ENCODE results near the gene MYH1.

The MYH1 gene

GRCh38 chr17:10482252-10482651, 36.1 kb downstream of the MYH1 start:
- no peak for DNase-seq (ENCODE audit: low read depth in 2 of 2)
- no peak overlapping the region for H3K4me3 ChIP-seq (replicated peaks in 1 of 2; ENCODE audit: low read depth in 2 of 2, low read length in 2 of 2)
- TF ChIP-seq CTCF (IDR thresholded peaks at IDR 0.05; ENCODE audit: low read depth, low read length): no peak

DNA sequence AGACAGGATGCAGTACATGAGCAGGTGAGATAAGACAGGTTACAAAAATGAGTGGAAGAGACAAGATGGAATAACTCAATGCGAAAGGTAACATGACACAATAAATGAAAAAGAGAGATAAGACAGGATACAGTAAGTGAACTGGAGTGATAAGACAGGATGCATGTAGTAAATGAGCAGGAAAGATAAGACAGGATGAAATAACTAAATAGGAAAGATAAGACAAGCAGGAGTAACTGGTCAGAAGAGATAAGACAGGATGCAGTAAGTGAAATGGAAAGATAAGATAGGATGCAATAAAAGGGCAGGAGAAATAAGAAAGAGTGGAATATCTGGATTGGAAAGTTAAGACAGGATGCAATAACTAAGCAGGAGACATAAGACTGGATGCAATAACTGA, 40.6 kb downstream of the MYH1 start:
- H3K4me3 ChIP-seq (replicated peaks in 1 of 2; ENCODE audit: low read depth in 2 of 2, low read length in 2 of 2): no peak overlapping the region
- no peak for TF ChIP-seq CTCF (IDR thresholded peaks at IDR 0.05; ENCODE audit: low read depth, low read length)
- no peak for DNase-seq (ENCODE audit: low read depth in 2 of 2)

DNA sequence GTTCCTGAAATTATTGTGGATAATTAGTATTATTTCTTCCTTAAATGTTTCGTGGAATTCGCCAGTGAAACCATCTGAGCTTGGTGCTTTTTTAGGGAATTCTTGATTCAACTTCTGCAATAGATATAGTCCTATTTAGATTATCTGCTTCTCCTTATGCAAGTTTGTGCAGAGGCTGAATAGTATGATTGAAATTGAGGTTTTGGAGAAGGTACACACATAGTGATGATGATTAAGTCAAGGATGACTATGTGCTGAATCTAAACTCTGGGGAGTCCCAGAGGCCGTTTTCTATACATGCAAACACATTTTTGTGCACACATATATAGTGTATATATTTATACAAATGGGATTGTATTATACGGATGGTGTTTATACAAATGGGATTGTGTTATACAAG, 43.8 kb downstream of the MYH1 start:
- DNase-seq (ENCODE audit: low read depth in 2 of 2): peak in 1 of 2 donors; percentile 25
- H3K4me3 ChIP-seq (replicated peaks in 1 of 2; ENCODE audit: low read depth in 2 of 2, low read length in 2 of 2): no peak overlapping the region
- no peak for TF ChIP-seq CTCF (IDR thresholded peaks at IDR 0.05; ENCODE audit: low read depth, low read length)

DNA sequence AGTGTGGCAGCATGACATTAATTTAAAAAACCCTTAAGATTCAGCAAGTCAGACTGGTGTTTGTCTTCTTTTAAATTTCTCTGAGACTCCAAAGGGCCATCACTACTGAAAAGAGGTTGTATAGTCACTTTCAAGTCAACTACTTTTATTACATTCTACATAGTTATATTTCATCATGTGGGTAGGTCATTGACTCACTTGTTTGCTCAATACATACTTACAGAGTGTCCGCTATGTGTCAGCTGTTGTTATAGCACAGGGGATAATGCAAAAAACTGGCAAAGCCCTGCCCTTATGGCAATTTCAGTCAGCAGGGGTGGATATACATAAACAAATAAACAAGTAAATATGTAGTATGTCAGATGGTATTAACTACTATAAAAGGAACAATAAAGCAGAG, 46.5 kb downstream of the MYH1 start:
- no peak overlapping the region for H3K4me3 ChIP-seq (replicated peaks in 1 of 2; ENCODE audit: low read depth in 2 of 2, low read length in 2 of 2)
- no peak for TF ChIP-seq CTCF (IDR thresholded peaks at IDR 0.05; ENCODE audit: low read depth, low read length)
- DNase-seq (ENCODE audit: low read depth in 2 of 2): peak; percentile 3 to 50

DNA sequence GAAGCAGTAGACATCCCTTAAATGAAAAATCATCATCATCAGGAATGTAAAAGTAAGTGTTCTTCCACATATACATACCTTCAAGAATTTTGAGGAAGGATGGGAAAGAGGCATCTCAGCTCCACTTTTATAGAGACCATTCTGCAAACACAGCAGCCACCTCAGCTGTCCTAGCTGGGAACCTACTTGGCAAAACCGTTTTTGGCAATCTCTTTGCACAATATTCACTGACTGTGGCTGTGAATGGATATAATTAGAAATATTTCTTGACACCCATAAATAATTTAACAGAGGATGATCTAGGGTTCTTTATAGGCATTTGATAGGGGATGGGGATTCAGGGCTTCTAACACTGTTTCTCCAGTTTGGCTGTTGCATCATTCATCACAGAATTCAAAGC, 48.9 kb downstream of the MYH1 start, which contains the start of gene MYH4:
TSS of gene MYH4 (minus strand) at position 101 of the 400 bp plus-strand sequence. CDS start 2,814 bp downstream, outside the sequence.
- DNase-seq (ENCODE audit: low read depth in 2 of 2): no peak
- no peak for TF ChIP-seq CTCF (IDR thresholded peaks at IDR 0.05; ENCODE audit: low read depth, low read length)
- no peak within 1 kb of the TSS for H3K4me3 ChIP-seq (replicated peaks in 1 of 2; ENCODE audit: low read depth in 2 of 2, low read length in 2 of 2)

DNA sequence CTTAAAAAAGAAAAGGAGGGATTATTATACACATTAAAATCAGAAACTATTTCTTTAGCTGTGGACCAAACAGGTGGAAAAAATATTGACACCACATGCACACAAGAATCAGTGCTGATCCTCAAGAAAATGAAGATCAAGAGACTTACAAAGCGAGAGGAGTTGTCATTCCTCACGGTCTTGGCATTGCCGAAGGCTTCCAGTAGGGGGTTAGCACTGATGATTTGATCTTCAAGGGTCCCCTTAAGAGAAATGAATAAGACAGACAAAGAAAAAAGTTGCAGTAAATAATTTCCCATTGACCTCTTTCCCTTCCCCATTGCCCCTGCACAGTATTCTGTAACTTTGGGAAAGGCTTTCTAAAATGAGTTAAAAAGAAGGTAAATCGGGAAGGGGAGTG, 54.9 kb downstream of the MYH1 start:
- TF ChIP-seq CTCF (IDR thresholded peaks at IDR 0.05; ENCODE audit: low read depth, low read length): no peak
- DNase-seq (ENCODE audit: low read depth in 2 of 2): no peak
- no peak overlapping the region for H3K4me3 ChIP-seq (replicated peaks in 1 of 2; ENCODE audit: low read depth in 2 of 2, low read length in 2 of 2)

DNA sequence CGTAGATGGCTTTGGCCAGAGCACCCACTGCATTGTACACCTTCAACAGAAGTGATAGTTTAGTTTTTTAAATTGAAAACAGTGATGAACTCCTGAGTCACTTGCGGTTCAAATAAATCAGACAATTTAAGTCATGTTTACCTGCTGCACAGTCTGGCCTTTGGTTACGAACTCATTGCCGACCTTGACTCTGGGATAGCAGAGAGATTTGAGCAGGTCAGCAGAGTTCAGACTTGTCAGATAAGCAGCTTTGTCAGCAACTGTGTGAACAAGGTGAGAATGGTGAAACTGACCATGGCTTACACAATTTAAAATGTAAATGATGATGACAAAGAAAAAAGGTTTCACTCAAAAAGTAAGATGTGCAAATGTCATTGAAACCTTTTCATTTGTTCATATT, 58.3 kb downstream of the MYH1 start:
- TF ChIP-seq CTCF (IDR thresholded peaks at IDR 0.05; ENCODE audit: low read depth, low read length): no peak

More for the DNA sequence above, 58.3 kb downstream of the MYH1 start:
- no peak for DNase-seq (ENCODE audit: low read depth in 2 of 2)
- H3K4me3 ChIP-seq (replicated peaks in 1 of 2; ENCODE audit: low read depth in 2 of 2, low read length in 2 of 2): no peak overlapping the region

All from cardiac fibroblast (primary cell).